NT2/D1 (cell line): ENCODE results near the gene VCX3B.
"Not testable (repeated sequence)": the region's sequence is repeated elsewhere in the genome, so short reads cannot be mapped to it uniquely, and the experiment has no call there.

Experiments
- DNase-seq: peaks from one replicate; pipeline ENCODE4 v3.0.0-alpha.2; 2011; ENCODE audit warnings: low read depth, low spot score
- H3K27me3 ChIP-seq: 2 replicates; pipeline ENCODE4 v1.6.0; 2011; ENCODE audit warnings: mild to moderate bottlenecking; ENCODE audit not compliant: insufficient read length, insufficient read depth
- H3K36me3 ChIP-seq: 2 replicates; pipeline ENCODE4 v1.6.1; 2011; ENCODE audit warnings: mild to moderate bottlenecking, low read length, mixed read lengths; ENCODE audit not compliant: insufficient read depth, insufficient read length
- H3K4me1 ChIP-seq: 2 replicates; pipeline ENCODE4 v1.5.1; 2011; ENCODE audit not compliant: insufficient read depth, insufficient read length
- H3K4me3 ChIP-seq: 2 replicates; pipeline ENCODE4 v1.5.1; 2011; ENCODE audit warnings: low read depth; ENCODE audit not compliant: insufficient read length
- H3K9ac ChIP-seq: 2 replicates; pipeline ENCODE4 v1.6.0; 2011; ENCODE audit warnings: low read depth; ENCODE audit not compliant: insufficient read length
- H3K9me3 ChIP-seq: 2 replicates; pipeline ENCODE4 v1.5.1; 2011; ENCODE audit warnings: mild to moderate bottlenecking, low read length; ENCODE audit not compliant: insufficient read depth
- SUZ12 ChIP-seq: IDR thresholded peaks from 2 replicates; pipeline ENCODE4 v1.6.1; 2011; ENCODE audit not compliant: insufficient read length, insufficient read depth; ENCODE audit errors: extremely low read depth
- YY1 ChIP-seq: IDR thresholded peaks from 2 replicates; pipeline ENCODE4 v1.6.1; 2011; ENCODE audit not compliant: insufficient read length, insufficient read depth
- ZNF274 ChIP-seq: IDR thresholded peaks from 2 replicates; pipeline ENCODE4 v1.6.1; 2011; ENCODE audit warnings: mild to moderate bottlenecking, low read depth, low read length

Gene VCX3B

GRCh38 chrX:8447368-8447767 lies 17.3 kb upstream of the VCX3B start:
- Histone ChIP-seq H3K36me3 (no peaks in the 10 kb centered on the region), H3K27me3 (no peaks in the 10 kb centered on the region), H3K4me3 (no peak overlapping the region), H3K9ac (no peak overlapping the region), H3K4me1 (no peaks in the 10 kb centered on the region), H3K9me3 (no peaks in the 10 kb centered on the region)
- TF ChIP-seq ZNF274 = no peak
- TF ChIP-seq SUZ12 = no peak
- TF ChIP-seq YY1 = no peak
- DNase-seq = no peak

GRCh38 chrX:8452343-8452742 lies 12.3 kb upstream of the VCX3B start:
- H3K4me1 ChIP-seq, H3K27me3 ChIP-seq, H3K9me3 ChIP-seq, H3K36me3 ChIP-seq, DNase-seq, H3K9ac ChIP-seq, H3K4me3 ChIP-seq: not testable (repeated sequence)

- no peak for DNase-seq
- Histone ChIP-seq H3K4me3 (no peak overlapping the region), H3K9me3 (0 out of 2 replicates have a peak, but pooled peaks cover 2% of the 10 kb centered on the region), H3K9ac (no peak overlapping the region), H3K27me3 (no peaks in the 10 kb centered on the region), H3K36me3 (no peaks in the 10 kb centered on the region), H3K4me1 (no peaks in the 10 kb centered on the region)
- TF ChIP-seq SUZ12 (no peak), YY1 (no peak), ZNF274 (no peak)
Observed at GRCh38 chrX:8453611-8454010, 11.0 kb upstream of the VCX3B start.

GRCh38 chrX:8455557-8455956 lies 9.1 kb upstream of the VCX3B start:
- no peak overlapping the region for H3K9ac ChIP-seq
- no peaks in the 10 kb centered on the region for H3K27me3 ChIP-seq
- peaks cover 8% of the 10 kb centered on the region; the same call in 1 of the 2 replicates for H3K9me3 ChIP-seq
- H3K4me1 ChIP-seq = no peaks in the 10 kb centered on the region
- H3K36me3 ChIP-seq = no peaks in the 10 kb centered on the region
- no peak for TF ChIP-seq YY1
- no peak for TF ChIP-seq SUZ12
- TF ChIP-seq ZNF274 = no peak
- DNase-seq = no peak
- no peak overlapping the region for H3K4me3 ChIP-seq

- DNase-seq = no peak
- H3K9ac ChIP-seq = no peak overlapping the region
- no peaks in the 10 kb centered on the region for H3K4me1 ChIP-seq
- no peaks in the 10 kb centered on the region for H3K27me3 ChIP-seq
- H3K4me3 ChIP-seq = no peak overlapping the region
- no peak for TF ChIP-seq YY1
- no peak for TF ChIP-seq ZNF274
- no peak for TF ChIP-seq SUZ12
- H3K36me3 ChIP-seq = no peaks in the 10 kb centered on the region
- peaks cover 8% of the 10 kb centered on the region; the same call in 1 of the 2 replicates for H3K9me3 ChIP-seq
Observed at GRCh38 chrX:8462488-8462887, 2.1 kb upstream of the VCX3B start.

GRCh38 chrX:8484360-8484949 lies 19.8 kb downstream of the VCX3B start:
- DNase-seq = no peak
- Histone ChIP-seq H3K36me3 (no peaks in the 10 kb centered on the region), H3K27me3 (no peaks in the 10 kb centered on the region), H3K9me3 (no peaks in the 10 kb centered on the region), H3K4me1 (no peaks in the 10 kb centered on the region), H3K4me3 (no peak overlapping the region), H3K9ac (no peak overlapping the region)
- no peak for TF ChIP-seq ZNF274
- no peak for TF ChIP-seq YY1
- no peak for TF ChIP-seq SUZ12

- H3K4me3 ChIP-seq, H3K9me3 ChIP-seq, H3K4me1 ChIP-seq, H3K27me3 ChIP-seq, DNase-seq, H3K36me3 ChIP-seq, H3K9ac ChIP-seq: not testable (repeated sequence)
Observed at GRCh38 chrX:8495036-8495435, 30.4 kb downstream of the VCX3B start.

- DNase-seq = no peak
- TF ChIP-seq ZNF274 (no peak), YY1 (no peak), SUZ12 (no peak)
Observed at GRCh38 chrX:8500203-8500602, 35.6 kb downstream of the VCX3B start.

GRCh38 chrX:8502101-8502500 lies 37.5 kb downstream of the VCX3B start:
- H3K9me3 ChIP-seq, H3K4me1 ChIP-seq, H3K27me3 ChIP-seq, H3K9ac ChIP-seq, H3K4me3 ChIP-seq, DNase-seq, H3K36me3 ChIP-seq: not testable (repeated sequence)

More at GRCh38 chrX:8500203-8500602, 35.6 kb downstream of the VCX3B start:
- no peak overlapping the region for H3K4me3 ChIP-seq
- H3K27me3 ChIP-seq = no peaks in the 10 kb centered on the region
- H3K4me1 ChIP-seq = no peaks in the 10 kb centered on the region
- no peaks in the 10 kb centered on the region for H3K36me3 ChIP-seq
- H3K9me3 ChIP-seq = no peaks in the 10 kb centered on the region
- no peak overlapping the region for H3K9ac ChIP-seq
